ENCODE measurements around the gene TGM5. TPM values are rescaled to one million over a fixed set of nuclear protein-coding genes. Genes with fewer than 3 reads are reported as not detected.
"Not testable (repeated sequence)": the region's sequence is repeated elsewhere in the genome, so short reads cannot be mapped to it uniquely, and the experiment has no call there.

Gene TGM5
- total RNA-seq, 1 donor from 2014 or later: not detected

DNA sequence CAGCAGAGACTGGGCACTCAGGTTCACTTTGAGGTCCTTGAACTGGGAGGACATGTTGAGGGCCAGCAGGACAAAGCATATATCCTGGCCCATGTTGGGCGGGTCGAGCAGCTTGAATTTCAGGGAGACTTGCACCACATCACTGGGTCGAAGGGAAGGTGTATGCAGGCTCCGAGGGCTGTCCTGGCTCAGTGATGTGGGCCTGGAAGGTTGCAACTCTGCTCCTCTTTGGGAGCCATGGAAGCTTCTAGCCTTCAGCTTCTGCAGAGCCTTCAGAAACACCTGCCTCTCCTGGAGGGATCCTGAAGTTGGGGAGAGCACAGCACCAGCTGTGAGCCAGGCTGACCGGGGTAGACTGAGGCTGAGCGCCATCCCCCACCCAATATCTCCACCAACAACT is 31.2 kb downstream of the TGM5 start:
- peaks cover 40% of the 10 kb centered on the region for H3K4me1 Mint-ChIP-seq (ENCODE audit: unreplicated experiment)
- no peak overlapping the region for H3K27ac Mint-ChIP-seq (ENCODE audit: unreplicated experiment)
- peaks cover 7% of the 10 kb centered on the region for H3K27me3 Mint-ChIP-seq (ENCODE audit: unreplicated experiment)
- TF ChIP-seq, protein P1, sequence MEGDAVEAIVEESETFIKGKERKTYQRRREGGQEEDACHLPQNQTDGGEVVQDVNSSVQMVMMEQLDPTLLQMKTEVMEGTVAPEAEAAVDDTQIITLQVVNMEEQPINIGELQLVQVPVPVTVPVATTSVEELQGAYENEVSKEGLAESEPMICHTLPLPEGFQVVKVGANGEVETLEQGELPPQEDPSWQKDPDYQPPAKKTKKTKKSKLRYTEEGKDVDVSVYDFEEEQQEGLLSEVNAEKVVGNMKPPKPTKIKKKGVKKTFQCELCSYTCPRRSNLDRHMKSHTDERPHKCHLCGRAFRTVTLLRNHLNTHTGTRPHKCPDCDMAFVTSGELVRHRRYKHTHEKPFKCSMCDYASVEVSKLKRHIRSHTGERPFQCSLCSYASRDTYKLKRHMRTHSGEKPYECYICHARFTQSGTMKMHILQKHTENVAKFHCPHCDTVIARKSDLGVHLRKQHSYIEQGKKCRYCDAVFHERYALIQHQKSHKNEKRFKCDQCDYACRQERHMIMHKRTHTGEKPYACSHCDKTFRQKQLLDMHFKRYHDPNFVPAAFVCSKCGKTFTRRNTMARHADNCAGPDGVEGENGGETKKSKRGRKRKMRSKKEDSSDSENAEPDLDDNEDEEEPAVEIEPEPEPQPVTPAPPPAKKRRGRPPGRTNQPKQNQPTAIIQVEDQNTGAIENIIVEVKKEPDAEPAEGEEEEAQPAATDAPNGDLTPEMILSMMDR (IDR thresholded peaks at IDR 0.05; ENCODE audit: unreplicated experiment): no peak
- no peak overlapping the region for H3K4me3 Mint-ChIP-seq (ENCODE audit: unreplicated experiment)
- no peak for DNase-seq (ENCODE audit: low spot score)
- H3K36me3 Mint-ChIP-seq (ENCODE audit: low read depth, unreplicated experiment): no peaks in the 10 kb centered on the region
- no peaks in the 10 kb centered on the region for H3K9me3 Mint-ChIP-seq (ENCODE audit: unreplicated experiment)

DNA sequence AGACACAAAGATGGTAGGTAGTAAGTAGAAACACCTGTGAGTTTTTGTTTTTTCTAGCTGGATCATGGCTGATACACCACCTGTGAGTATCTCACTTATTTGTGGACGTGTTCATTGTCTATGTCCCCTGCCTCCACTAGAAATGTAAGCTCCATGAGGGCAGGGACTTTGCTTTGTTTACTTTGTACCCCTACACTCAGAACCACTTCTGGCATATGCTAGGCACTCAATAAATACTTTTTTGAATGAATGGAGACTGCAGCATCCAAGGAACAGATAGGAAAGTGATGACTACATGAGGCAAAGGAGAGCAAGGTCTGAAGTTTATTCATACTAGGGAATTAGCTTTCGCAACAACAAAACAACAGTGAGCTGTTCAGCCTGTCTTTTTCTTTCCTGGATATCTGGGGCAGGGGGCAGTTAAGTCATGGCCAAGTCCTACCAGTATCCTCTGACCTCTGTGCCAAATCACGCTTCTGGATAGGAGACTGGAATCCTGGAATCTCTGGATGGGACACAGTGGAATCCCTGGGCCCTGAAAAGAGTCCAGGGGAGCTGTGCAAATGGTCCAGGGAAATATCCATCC is 34.3 kb downstream of the TGM5 start:
- no peak for DNase-seq (ENCODE audit: low spot score)
- no peaks in the 10 kb centered on the region for H3K36me3 Mint-ChIP-seq (ENCODE audit: low read depth, unreplicated experiment)
- H3K4me3 Mint-ChIP-seq (ENCODE audit: unreplicated experiment): no peak overlapping the region
- peaks cover 6% of the 10 kb centered on the region for H3K27me3 Mint-ChIP-seq (ENCODE audit: unreplicated experiment)
- H3K9me3 Mint-ChIP-seq (ENCODE audit: unreplicated experiment): no peaks in the 10 kb centered on the region
- TF ChIP-seq, protein P1 (IDR thresholded peaks at IDR 0.05; ENCODE audit: unreplicated experiment): no peak
- H3K4me1 Mint-ChIP-seq (ENCODE audit: unreplicated experiment): peaks cover 21% of the 10 kb centered on the region
- H3K27ac Mint-ChIP-seq (ENCODE audit: unreplicated experiment): no peak overlapping the region

DNA sequence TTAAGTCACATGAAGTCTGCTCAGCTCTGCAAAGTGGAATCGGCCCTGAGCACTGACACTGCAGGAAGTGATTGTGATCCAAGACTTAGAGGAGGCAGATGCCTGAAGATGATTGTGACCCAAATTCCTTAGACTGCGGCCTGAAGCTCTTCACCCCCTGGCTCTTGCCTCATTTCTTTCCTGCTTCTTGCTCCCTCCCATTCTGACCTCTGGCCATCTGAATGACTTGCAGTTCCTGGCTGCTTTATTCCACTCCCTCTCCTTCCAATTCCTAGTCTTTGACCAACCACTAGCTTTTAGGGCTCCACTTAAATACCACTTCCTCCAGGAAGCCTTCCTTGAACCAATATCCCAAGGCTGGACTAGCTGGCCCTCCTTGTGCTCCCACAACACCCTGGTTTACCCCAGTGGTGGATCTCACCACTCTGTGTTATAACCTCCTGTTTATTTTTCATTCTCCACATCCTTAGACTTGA is 36.0 kb downstream of the TGM5 start:
- DNase-seq (ENCODE audit: low spot score): no peak
- TF ChIP-seq, protein P1 (IDR thresholded peaks at IDR 0.05; ENCODE audit: unreplicated experiment): no peak
- Mint-ChIP-seq H3K4me3 (ENCODE audit: unreplicated experiment) (no peak overlapping the region), H3K27me3 (ENCODE audit: unreplicated experiment) (peaks cover 2% of the 10 kb centered on the region), H3K36me3 (ENCODE audit: low read depth, unreplicated experiment) (no peaks in the 10 kb centered on the region), H3K4me1 (ENCODE audit: unreplicated experiment) (peaks cover 14% of the 10 kb centered on the region), H3K9me3 (ENCODE audit: unreplicated experiment) (no peaks in the 10 kb centered on the region), H3K27ac (ENCODE audit: unreplicated experiment) (no peak overlapping the region)

- H3K4me1 Mint-ChIP-seq (ENCODE audit: unreplicated experiment): peaks cover 17% of the 10 kb centered on the region
- H3K27me3 Mint-ChIP-seq (ENCODE audit: unreplicated experiment): peaks cover 5% of the 10 kb centered on the region
- no peaks in the 10 kb centered on the region for H3K36me3 Mint-ChIP-seq (ENCODE audit: low read depth, unreplicated experiment)
- no peaks in the 10 kb centered on the region for H3K9me3 Mint-ChIP-seq (ENCODE audit: unreplicated experiment)
- no peak for DNase-seq (ENCODE audit: low spot score)
- H3K4me3 Mint-ChIP-seq (ENCODE audit: unreplicated experiment): no peak overlapping the region
- TF ChIP-seq, protein P1 (IDR thresholded peaks at IDR 0.05; ENCODE audit: unreplicated experiment): no peak
- H3K27ac Mint-ChIP-seq (ENCODE audit: unreplicated experiment): no peak overlapping the region
These were observed 36.8 kb downstream of the TGM5 start for GRCh38 chr15:43229977-43230376.

GRCh38 chr15:43226436-43227305 is 40.1 kb downstream of the TGM5 start:
- H3K27ac Mint-ChIP-seq (ENCODE audit: unreplicated experiment): no peak overlapping the region
- H3K4me1 Mint-ChIP-seq (ENCODE audit: unreplicated experiment): peaks cover 7% of the 10 kb centered on the region
- no peaks in the 10 kb centered on the region for H3K36me3 Mint-ChIP-seq (ENCODE audit: low read depth, unreplicated experiment)
- TF ChIP-seq, protein P1 (IDR thresholded peaks at IDR 0.05; ENCODE audit: unreplicated experiment): no peak
- H3K4me3 Mint-ChIP-seq (ENCODE audit: unreplicated experiment): no peak overlapping the region
- no peak for DNase-seq (ENCODE audit: low spot score)
- H3K27me3 Mint-ChIP-seq (ENCODE audit: unreplicated experiment): peaks cover 3% of the 10 kb centered on the region
- H3K9me3 Mint-ChIP-seq (ENCODE audit: unreplicated experiment): no peaks in the 10 kb centered on the region

- not testable (repeated sequence) for H3K36me3 Mint-ChIP-seq (ENCODE audit: low read depth, unreplicated experiment); DNase-seq (ENCODE audit: low spot score); H3K9me3 Mint-ChIP-seq (ENCODE audit: unreplicated experiment); H3K27ac Mint-ChIP-seq (ENCODE audit: unreplicated experiment); H3K27me3 Mint-ChIP-seq (ENCODE audit: unreplicated experiment); H3K4me1 Mint-ChIP-seq (ENCODE audit: unreplicated experiment); H3K4me3 Mint-ChIP-seq (ENCODE audit: unreplicated experiment)
These were observed 40.8 kb downstream of the TGM5 start for GRCh38 chr15:43225950-43226255.
